Dedifferentiated amniotic fluid mesenchymal stem cell (primary cell): ENCODE measurements around the gene SLC23A2.

Source experiments
- DNase-seq: peaks from one replicate; pipeline ENCODE4 v3.0.0-alpha.2; 2016; ENCODE audit errors: extremely low spot score

SLC23A2 gene

DNA sequence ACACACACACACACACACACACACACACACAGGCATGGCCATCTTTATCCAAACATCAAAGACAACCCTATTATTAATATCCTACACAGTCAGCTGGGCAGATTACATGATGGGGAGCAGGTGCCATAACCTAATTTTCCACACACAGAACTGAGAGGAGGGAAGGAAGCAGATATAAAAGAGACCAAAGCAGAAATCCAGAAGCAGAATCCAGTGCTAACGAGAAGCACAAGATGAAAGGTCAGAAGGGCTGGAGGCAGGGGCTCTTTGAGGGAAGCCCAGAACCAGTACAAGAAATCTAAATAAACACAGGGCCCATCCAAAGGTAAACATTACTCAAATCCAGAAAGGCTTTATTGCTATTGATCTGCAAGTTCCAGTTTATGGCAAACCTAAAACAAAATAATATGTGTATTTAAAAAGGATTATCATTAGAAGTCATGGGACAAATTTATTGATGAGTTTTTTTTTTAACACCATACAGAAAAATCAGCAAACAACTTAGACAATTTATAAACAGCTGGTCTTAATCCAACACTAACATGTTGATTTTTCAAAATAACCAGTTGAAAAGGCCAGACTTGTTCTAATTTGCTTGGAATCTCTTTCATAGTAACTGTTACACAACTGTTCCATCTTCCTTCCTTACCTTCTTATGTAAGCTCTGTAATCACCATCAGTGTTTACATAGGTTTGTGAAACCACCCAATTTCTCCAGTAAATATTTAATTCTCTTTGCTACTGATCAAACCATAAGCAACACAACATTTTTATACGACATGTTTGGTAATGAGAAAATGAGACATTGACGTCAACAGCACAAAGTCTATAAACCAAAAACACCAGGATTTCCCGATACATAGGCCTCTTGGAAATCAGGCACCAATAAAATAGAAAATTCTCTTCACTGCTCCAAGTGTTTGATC is 34.2 kb downstream of the SLC23A2 start:
- DNase-seq: no peak

DNA sequence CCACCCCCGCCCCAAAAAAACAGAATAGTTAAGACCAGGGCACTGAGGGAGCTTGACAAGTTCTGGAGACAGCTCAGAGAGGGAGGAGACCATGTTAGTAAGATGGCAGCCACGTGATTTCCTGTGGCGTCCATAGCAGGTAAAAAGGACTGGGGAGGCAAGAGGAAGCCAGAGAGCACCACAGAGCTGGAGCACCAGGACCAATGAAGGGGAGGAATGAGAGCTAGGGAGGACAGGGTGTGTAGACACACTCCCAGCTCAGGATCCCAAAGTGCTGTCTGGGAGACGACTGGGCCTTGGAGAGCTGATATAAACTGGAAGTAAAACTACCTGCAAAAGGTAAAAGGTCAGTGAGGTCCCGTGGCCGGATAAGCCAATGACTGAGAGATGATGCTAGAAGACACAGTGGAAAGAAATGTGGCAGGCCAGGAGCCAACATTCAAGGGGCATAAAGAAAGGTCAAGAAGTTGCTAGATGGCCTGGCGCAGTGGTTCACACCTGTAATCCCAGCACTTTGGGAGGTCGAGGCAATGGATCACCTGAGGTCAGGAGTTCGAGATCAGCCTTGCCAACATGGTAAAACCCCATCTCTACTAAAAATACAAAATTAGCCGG is 39.0 kb downstream of the SLC23A2 start:
- no peak for DNase-seq

DNA sequence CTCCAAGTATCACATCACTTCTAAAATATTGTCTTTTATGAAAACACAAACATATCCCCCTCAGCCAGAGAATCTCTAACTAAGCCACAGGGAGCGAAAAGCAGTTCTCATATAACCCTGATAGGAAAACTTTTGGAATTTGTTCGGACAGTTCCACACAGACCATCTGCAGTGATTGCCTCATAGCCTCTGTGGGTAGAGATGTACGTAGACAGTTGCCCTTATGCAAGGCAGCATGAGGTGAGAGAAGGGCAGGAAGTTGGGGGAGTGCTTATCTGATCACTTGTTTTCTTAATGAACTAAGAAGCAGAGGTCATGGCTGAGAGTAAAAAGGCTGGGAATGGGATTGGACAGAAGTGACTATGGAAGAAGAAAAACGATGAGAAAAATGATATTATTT is 39.6 kb downstream of the SLC23A2 start:
- no peak for DNase-seq

DNA sequence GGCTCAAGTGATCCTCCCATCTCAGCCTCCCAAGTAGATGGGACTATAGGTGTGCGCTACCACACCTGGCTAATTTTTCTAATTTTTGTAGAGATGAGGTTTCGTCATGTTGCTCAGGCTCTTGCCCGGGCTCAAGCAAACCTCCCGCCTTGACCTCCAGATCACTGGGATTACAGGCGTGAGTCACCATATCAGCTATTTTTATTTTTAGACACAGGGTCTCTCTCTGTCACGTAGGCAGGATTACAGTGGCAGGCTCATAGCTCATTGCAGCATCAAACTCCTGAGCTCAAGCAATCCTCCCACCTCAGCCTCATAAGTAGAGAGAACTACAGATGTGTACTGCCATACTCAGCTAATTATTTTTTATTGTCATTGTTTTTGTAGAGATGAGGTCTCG is 41.7 kb downstream of the SLC23A2 start:
- DNase-seq: no peak

DNA sequence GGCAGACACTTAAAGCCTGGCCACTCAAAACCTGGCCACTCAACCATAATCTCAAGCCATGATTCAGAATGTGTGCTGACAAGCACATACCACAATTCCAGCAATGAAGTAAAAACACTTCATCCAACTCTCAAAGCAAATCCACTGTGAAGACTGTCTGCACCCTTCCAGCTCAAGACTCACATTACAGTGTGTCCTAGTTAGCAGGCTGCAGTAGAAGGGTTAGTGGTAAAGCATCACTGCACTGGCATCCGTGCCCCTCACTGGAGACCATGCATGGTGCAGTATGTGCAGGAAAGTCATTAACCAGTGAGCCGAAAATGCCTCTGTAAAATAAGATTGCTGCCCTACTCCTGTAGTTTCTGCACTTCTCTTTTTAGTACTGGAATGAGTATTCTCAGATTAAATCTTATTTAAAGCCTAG is 43.4 kb downstream of the SLC23A2 start:
- DNase-seq: no peak

DNA sequence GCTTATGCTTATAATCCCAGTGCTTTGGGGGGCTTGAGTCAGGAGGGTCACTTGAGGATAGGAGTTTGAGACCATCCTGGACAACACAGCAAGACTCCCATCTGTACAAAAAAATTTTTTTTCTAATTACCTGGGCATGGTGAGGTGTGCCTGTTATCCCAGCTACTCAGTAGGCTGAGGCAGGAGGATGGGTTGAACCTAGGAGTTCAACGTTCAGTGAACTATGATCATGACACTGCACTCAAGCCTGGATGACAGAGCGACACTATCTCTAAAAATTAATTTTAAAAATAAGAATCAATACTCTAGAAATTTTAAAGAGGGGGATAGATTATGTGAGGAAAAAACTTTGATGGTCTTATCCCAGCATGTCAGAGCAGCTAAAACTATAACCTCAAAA is 44.1 kb downstream of the SLC23A2 start:
- no peak for DNase-seq

DNA sequence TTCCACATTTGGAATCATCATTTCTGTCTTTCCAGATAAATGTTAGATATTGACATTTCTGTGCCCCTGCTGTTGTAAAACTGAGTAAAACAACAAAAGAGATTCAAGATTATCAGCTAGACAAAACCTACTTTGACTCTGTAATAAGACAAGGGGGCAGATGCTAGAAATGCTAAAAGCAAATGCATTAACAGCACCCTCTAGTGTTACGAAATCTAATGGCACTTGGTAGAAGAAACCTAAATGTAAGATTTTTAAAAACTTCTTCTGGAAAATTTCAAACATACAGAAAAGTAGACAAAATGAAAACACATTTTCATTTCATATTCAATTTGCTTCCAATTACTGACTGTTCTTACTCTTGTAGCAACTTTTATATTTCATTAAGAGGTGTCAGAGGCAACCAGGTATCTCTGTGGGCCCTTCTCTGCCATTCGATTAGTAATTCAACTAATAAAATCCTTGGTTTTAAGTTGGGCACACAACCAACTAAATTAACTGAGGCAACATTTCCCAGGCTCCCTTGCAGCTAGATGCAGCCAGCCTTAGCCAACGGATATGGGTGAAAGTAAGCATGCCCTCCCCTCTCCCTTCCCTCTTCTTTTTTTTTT is 45.0 kb downstream of the SLC23A2 start:
- DNase-seq: peak; percentile 70

DNA sequence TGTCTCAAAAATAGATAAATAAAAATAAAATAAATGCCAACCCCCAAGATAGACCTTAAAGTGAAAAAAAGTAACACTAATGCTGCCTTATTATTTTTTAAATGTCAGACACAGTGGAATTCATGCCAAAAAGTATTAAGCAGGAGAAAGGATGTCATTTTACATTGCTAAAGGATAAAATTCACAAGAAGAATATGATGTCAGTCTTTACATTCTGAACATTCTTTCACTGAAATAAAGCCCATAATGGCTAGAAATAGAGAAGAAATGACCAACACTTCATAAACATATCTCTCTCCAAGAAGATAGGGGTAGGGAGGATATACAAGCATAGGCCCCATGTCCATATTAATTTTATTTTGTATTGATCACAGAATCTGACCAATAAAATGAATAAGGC is 47.4 kb downstream of the SLC23A2 start:
- DNase-seq: no peak

DNA sequence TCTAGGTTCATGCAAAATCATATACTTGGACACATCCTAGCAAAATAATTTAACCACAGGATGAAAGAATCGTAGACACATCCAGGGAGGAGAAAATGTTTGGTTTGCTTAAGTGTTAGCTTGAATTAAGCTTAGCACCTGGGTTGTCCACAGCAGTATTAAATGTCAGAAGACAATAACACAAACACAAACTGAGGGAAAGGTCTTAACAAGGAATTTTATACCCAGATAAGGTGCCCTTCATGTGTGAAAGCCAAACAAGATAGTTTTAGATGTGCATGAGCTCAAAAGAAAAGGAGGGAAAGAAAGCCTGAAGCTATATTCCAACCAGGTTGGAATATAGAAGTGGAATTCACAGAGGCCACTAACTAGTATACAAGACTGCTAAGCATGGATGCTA is 49.1 kb downstream of the SLC23A2 start:
- no peak for DNase-seq

DNA sequence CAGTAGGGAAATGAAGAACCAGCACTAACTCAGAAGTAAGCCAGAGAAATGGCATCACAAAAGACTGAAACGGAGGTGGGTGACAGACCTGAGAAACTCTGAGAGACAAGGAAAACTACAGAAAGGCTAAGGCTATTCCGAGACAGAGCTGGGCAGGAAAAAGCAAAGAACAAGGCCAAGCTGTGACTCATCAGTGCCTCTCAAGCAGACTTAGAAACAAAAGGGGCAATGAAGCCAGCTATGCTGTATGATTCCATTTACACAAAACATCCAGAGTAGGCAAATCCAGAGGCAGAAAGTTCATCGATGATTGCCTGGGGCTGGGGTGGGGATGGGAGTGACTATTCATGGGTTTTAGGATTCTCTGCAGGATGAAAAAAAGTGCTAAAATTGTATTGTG is 50.0 kb downstream of the SLC23A2 start:
- peak; percentile 86 for DNase-seq

DNA sequence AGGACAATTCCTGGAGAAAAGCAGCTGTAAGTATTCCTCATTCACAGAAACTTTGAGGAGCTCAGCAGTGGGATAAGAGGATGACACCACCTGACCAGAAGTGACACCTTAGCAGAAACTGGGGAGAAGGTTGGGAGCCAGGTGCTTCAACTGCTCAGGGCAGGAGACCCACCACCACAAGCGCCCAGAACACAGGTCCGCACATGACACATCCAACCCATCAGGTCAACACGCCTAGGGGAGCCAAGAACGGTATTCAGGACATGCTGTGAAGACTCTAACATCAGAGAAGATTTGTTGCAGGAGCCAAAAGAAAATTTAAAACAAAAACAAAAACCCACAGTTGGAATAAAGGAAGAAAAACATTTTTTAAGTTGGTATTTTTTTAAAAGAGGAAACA is 50.5 kb downstream of the SLC23A2 start:
- no peak for DNase-seq

DNA sequence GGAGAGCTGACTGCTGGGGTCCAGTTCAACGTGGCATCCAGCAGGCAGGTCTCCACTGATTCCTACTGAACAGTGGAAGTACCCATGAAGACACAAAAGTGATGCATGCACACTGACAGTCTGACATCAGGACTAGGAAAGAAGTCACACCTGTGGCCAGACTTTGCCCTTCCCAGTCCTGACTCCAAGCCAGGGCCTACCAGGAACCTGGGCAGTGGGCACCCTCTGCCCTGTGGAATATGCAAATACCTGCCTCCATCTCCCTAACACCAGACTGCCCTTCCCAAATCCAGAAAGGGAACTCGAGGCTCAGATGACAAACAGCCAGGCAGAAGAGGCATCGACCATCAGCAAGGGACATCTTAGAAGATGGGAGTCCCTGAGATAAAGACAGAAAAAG is 50.9 kb downstream of the SLC23A2 start:
- DNase-seq: no peak

DNA sequence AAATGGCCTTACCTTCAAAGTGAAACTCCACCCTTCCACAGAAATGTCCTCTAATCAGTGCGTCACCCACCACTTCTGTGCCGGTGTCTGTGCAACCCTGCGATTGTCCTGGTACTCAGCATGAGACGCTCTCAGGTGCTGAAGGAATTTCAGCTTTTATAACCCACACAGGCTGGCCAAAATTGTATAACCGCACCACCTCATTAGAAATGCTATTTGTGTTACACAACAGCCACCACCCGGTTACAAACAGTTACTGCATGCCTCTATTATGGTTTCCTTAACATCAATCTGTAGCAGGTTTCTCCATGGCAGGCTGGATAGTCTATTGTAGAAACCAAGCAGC is 51.5 kb downstream of the SLC23A2 start:
- peak; percentile 49 for DNase-seq

DNA sequence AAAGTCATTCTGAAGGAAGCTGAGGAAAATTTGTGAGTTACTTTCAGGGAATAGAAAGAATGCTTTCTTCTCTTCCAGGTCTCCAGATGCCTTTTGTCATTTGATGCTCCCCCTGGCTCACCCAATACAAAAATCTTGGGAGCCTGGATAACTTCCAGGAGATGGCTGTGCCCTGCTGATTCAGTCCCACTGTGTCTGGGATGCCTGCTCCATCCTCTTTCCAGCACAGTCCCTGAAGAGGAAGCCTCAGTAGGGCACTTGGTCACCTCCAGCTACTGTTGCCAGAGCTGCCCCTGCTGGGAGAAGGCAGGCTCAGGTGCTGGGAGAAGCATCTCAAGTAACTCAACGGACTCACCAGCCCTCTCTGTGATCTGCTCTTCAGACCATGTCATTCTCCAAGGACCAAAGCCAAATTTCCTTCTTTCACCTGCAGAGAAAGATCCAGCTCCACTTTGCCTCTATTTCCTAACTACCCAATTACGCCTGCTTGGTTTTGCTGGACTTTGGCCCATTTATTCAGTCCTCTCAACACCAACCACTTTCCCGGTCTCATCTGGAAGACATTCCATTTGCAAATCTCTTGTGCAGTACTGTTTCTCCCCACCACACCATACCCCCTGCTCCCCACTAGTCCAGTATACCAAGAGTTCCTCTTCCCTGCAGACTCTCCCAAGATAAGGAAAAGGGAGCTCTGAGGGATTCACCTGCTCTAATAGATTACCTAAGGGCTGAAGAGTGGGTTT is 53.3 kb downstream of the SLC23A2 start:
- DNase-seq: no peak

DNA sequence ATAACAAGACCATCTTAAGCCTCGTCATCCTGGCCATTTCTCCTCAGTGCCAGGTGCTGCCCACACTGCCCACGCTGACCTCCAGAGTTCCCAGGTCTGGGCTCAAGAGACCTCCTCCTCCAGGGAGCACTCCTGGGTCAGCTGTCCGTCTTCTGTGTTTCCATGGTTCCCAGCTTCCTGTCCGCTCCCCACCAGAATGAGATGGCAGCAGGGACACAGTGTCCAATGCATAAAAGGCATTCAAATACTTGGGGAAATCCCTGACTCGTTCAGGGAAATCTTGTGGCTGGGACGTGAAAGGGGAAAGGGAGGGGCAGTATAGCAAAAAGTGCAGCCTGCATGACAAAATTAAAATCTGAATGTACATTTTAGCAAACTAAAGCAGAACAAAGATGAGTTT is 54.3 kb downstream of the SLC23A2 start:
- DNase-seq: no peak

DNA sequence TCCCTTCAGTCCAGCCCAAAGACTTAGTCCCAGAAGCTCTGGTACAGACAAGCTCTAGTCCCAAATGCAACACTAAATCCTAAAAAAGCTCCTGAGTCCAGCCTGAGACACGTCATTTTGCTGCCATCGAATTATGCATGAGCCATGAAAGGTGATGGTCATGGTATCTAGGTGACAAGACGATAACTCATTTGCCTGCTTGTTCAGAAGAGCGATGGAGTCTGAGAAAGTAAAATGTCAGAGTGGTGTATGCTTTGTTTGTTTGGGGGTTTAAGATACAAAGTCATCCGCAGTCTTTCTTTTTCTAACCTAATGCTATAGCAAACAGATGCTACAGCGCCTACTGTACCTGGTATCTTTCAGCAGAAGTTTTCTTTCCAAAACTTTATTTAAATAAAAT is 54.7 kb downstream of the SLC23A2 start:
- DNase-seq: no peak

DNA sequence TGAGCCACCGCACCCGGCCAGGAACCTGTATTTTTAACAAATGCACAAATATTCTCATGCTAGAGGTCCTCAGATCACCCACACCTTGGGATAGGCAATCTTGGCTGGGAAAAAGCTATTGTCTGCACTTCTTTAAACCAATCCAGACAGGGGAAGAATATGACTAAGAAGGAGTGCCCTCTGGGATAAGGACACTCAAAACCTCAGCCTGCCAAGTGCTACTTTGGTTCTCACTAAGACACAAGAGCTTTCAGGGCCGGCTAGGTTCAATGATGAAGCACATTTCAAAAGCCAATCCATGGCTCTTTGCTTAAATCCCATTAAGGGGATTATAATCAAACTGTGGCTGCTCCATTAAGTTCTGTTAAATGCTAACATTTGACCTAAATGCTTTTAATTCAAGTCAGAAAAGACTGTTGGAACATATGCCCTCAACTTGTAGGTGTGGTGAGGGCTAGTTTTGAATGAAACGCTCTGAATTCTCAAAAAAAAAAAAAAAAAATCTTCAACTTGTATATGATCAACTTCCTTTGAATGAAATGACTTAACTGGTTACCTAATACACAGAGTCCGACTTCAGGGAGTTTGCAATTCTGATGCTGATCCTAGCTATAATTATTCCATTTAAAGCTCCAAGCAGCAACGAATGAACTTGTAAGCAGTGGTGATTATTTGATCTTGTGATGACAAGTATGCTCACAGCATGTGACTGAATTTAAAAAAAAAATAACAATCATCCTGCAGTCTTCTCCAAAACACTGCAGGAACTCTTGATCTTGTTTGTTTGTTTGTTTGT is 56.6 kb downstream of the SLC23A2 start:
- no peak for DNase-seq

DNA sequence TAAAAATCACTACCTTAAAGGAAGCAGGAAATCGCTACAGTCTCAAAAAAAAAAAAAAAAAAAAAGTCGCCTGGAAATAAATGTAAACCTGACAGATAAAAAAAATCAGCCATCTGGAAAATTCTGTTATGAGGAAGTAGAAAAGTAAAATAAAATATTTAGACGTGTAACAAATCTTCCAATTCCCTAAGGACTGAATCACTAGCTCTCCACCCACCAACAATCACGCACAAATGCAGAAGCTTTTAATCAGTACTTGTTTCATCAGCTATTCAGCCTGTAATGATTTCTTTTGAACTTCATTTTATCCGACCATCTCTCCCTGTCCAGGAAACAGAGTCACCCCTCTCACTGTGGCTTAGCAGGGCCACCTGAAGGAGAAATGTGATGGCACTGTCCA is 59.0 kb downstream of the SLC23A2 start:
- peak; percentile 68 for DNase-seq

DNA sequence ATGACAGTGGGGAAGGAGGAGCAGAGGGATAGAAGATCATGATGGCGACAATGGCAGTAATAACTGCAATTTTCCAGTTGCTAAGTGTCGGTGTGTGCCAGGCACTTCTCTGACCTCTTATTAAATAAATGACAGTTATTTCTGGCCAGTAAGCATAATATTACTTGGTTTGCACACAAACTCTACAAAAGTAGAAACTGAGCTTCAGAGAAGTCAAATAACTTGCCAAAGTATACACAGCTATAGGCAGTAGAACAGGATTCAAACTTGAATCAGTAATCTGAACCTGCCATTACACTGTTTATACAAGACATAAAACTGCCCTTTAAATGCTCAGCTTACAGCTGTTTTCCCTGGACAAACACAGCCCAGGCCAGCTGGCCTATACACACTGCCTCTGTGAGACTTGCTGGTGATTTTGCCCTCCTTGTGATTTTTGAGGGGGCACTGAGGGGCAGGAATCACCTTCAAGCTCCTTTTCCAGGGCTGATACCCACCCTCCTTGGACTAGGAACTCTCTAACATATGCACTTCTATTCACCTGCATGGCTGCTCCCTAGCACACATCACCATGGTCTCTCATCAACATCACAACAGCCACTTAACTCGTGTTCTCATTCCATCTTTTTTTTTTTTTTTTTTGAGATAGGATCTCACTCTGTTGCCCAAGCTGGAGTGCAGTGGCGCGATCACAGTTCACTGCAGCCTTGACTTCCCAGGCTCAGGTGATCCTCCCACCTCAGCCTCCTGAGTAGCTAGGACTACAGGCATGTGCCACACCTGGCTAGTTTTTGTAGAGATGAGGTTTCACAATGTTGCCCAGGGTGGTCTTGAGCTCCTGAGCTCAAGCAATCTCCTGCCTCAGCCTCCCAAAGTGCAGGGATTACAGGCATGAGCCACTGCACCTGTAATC is 63.6 kb downstream of the SLC23A2 start:
- DNase-seq: no peak

DNA sequence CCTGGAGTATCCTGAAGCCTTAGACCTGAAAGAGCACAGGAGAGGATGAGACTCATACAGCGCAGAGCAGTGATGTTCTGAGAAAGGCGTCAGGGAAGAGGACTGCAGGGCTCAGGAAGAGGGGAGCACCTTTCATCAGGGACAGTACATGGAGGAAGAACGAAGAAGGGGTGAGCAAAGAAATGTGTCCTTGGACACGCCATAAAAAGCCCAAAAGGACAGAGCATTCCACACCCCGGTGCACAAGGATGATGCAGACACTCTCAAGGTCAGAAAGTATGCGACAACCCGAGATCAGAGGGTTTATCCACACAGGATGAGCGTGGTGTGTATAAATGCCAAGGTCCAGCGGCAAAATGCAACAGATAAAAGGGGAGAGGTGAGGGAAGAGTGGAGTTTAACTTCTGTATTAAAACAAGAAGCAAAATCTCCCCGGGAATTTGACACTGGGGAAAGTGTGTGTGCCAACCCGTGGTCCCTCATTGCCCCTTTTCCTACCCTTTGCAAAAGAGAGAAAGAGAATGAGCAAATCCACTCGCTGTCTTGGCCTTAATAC is 64.4 kb downstream of the SLC23A2 start:
- DNase-seq: no peak
